HL-60 (cell line): ENCODE measurements around the gene BRME1.

Experiments used
- GABPA ChIP-seq: IDR thresholded peaks from 2 replicates; pipeline ENCODE4 v1.6.1; 2012; ENCODE audit warnings: low read depth
- POLR2AphosphoS5 ChIP-seq: IDR thresholded peaks from 2 replicates; pipeline ENCODE4 v1.6.1; 2012; ENCODE audit warnings: low read depth
- REST ChIP-seq: IDR thresholded peaks from 2 replicates; pipeline ENCODE4 v1.6.1; 2012; ENCODE audit warnings: low read depth; ENCODE audit not compliant: insufficient replicate concordance
- SPI1 ChIP-seq: IDR thresholded peaks from 2 replicates; pipeline ENCODE4 v1.6.1; 2012; ENCODE audit warnings: low read depth, mild to moderate bottlenecking, borderline replicate concordance
- TF ChIP-seq, protein P1 (sequence below): IDR thresholded peaks from one replicate; pipeline ENCODE4 v1.5.1; 2011; ENCODE audit warnings: low read length, control low read depth, inconsistent platforms; ENCODE audit not compliant: insufficient read depth

DNA sequence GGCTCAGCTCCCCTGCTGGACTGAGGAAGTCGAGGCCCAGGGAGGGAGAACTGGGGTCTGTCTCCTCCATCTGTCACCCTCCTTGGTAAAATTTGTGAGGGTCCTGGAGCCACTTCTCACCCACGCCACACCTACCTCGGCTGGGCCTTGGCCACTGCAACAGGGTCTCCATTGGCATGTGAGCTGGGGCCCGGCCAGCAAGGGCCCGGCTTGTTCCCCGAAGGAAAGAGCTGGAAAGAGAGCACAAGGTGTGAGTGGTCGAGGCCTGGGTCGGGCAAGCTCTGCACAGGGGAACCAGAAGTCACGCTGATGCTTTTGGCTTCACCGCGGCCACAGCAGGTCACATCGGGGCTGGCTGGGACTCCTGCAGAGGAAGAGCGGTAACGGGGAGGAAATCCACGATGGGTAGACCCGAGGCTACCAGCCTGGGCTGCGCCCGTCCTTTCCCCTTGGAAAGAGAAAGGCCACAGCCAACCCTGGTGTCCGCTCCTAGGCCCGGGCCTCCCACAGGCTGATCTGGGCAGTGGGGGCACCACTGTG lies 20.0 kb downstream of the BRME1 start:
- TF ChIP-seq, protein P1, sequence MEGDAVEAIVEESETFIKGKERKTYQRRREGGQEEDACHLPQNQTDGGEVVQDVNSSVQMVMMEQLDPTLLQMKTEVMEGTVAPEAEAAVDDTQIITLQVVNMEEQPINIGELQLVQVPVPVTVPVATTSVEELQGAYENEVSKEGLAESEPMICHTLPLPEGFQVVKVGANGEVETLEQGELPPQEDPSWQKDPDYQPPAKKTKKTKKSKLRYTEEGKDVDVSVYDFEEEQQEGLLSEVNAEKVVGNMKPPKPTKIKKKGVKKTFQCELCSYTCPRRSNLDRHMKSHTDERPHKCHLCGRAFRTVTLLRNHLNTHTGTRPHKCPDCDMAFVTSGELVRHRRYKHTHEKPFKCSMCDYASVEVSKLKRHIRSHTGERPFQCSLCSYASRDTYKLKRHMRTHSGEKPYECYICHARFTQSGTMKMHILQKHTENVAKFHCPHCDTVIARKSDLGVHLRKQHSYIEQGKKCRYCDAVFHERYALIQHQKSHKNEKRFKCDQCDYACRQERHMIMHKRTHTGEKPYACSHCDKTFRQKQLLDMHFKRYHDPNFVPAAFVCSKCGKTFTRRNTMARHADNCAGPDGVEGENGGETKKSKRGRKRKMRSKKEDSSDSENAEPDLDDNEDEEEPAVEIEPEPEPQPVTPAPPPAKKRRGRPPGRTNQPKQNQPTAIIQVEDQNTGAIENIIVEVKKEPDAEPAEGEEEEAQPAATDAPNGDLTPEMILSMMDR, result no peak
- TF ChIP-seq REST (no peak), GABPA (no peak), POLR2AphosphoS5 (no peak), SPI1 (no peak)
